ENCODE results near the gene MRPS2.

The MRPS2 gene

GRCh38 chr9:135480071-135480939, 20.2 kb upstream of the MRPS2 start:
- POLR2A ChIA-PET, result interaction anchor here (0.6 kb wide), 1 partner anchor 43 kb away, joined by 3 read pairs; no protein-coding TSS in a partner anchor
- CTCF ChIA-PET, result interaction anchor here (0.9 to 2.4 kb wide), 5 partner anchors 11 to 24 kb away, joined by 3 to 10 read pairs (median 5); no protein-coding TSS in a partner anchor
- DNase-seq (ENCODE audit: low read depth, low spot score), result no peak

GRCh38 chr9:135480940-135481310, 19.6 kb upstream of the MRPS2 start:
- CTCF ChIA-PET, result interaction anchor here (1.2 to 2.4 kb wide), 4 partner anchors 11 to 23 kb away, joined by 4 to 10 read pairs (median 6); no protein-coding TSS in a partner anchor
- POLR2A ChIA-PET, result no interaction called here
- DNase-seq (ENCODE audit: low read depth, low spot score), result no peak
- no peak for TF ChIP-seq CTCF (IDR thresholded peaks at IDR 0.05; ENCODE audit: insufficient read depth, low read length, missing control alignments)
- peak overlapping the region; percentile 76 for H3K4me3 ChIP-seq (ENCODE audit: low read depth, low read length)

More at GRCh38 chr9:135480071-135480939, 20.2 kb upstream of the MRPS2 start:
- H3K4me3 ChIP-seq (ENCODE audit: low read depth, low read length), result peak overlapping the region; percentile 76
- no peak for TF ChIP-seq CTCF (IDR thresholded peaks at IDR 0.05; ENCODE audit: insufficient read depth, low read length, missing control alignments)

- no peak for TF ChIP-seq CTCF (IDR thresholded peaks at IDR 0.05; ENCODE audit: insufficient read depth, low read length, missing control alignments)
- ChIA-PET POLR2A (no interaction called here), CTCF (interaction anchor here (0.6 to 2.4 kb wide), 4 partner anchors 9 to 23 kb away, joined by 3 to 10 read pairs (median 4); no protein-coding TSS in a partner anchor)
- no peak overlapping the region for H3K4me3 ChIP-seq (ENCODE audit: low read depth, low read length)
- no peak for DNase-seq (ENCODE audit: low read depth, low spot score)
These were observed 18.3 kb upstream of the MRPS2 start for GRCh38 chr9:135482015-135482754.

- no peak for DNase-seq (ENCODE audit: low read depth, low spot score)
- H3K4me3 ChIP-seq (ENCODE audit: low read depth, low read length), result no peak overlapping the region
- ChIA-PET CTCF (interaction anchor here (1.0 to 1.9 kb wide), 2 partner anchors 15 to 72 kb away, joined by 3 to 8 read pairs; partner anchors contain the start of gene MRPS2), POLR2A (no interaction called here)
- TF ChIP-seq CTCF (IDR thresholded peaks at IDR 0.05; ENCODE audit: insufficient read depth, low read length, missing control alignments), result no peak
These were observed 15.8 kb upstream of the MRPS2 start for GRCh38 chr9:135484460-135485277.

- TF ChIP-seq CTCF (IDR thresholded peaks at IDR 0.05; ENCODE audit: insufficient read depth, low read length, missing control alignments), result no peak
- H3K4me3 ChIP-seq (ENCODE audit: low read depth, low read length), result no peak overlapping the region
- POLR2A ChIA-PET, result no interaction called here
- DNase-seq (ENCODE audit: low read depth, low spot score), result no peak
- CTCF ChIA-PET, result no interaction called here
These were observed 15.1 kb upstream of the MRPS2 start for GRCh38 chr9:135485385-135485784.

Data from AG04449 (cell line).